Body of pancreas (tissue), 4 donors: ENCODE measurements around the gene CHPF2.

Source experiments
- POLR2A ChIP-seq, 3 donors: fragments of 450-650 bp; IDR thresholded peaks; one replicate each; pipeline ENCODE4 v1.6.1; 2016; ENCODE audit warnings: antibody characterized with exemption in 3 of 3, mild to moderate bottlenecking in 2 of 3
- TF ChIP-seq, protein P1 (sequence below), 7 experiments: fragments of 450-650 bp in 4 of 7; fragments of 200-600 bp in 3 of 7; sonication (generic) in 3 of 7; IDR thresholded peaks; one replicate each; pipeline ENCODE4 v1.5.1; 2016 to 2019; ENCODE audit warnings: antibody characterized with exemption in 7 of 7

DNA sequence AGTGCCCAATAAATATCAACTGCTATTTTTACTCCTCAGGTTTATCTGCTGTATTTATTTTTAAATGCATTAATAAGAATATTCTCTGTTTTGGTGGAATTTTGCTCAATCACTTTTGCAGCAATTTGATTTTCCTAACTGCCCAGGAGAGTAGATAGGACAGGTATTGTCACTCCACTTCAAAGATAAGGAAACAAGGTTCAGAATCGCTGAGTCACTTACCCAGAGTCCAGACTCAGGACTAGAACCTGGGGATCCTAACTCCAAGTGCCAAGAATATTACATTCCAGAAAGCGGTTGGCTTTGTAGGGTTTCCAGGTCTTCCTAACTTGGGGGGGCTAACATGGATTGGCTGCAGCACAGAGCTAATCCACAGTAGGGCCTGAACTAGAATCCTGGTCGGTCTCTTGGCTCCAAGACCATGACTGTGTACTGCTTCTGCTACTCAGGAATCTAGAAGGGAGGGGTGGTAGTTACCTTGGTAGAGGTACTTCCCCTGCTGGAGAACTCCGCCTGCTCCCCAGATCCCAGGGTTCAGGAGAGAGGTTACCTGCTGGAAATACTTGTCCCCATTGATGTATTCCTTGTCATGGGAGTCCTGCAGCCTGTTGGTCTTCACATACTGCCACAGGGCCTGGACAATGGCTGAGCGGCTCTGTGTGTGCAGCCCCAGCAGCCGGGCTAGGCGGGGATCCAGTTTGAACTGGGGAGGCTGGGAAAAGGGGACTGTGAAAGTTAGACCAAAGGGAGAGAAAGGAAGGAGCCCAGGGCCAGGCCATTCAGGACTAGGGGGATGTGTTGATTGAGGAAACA, 8.9 kb downstream of the CHPF2 start:
- TF ChIP-seq, protein P1, sequence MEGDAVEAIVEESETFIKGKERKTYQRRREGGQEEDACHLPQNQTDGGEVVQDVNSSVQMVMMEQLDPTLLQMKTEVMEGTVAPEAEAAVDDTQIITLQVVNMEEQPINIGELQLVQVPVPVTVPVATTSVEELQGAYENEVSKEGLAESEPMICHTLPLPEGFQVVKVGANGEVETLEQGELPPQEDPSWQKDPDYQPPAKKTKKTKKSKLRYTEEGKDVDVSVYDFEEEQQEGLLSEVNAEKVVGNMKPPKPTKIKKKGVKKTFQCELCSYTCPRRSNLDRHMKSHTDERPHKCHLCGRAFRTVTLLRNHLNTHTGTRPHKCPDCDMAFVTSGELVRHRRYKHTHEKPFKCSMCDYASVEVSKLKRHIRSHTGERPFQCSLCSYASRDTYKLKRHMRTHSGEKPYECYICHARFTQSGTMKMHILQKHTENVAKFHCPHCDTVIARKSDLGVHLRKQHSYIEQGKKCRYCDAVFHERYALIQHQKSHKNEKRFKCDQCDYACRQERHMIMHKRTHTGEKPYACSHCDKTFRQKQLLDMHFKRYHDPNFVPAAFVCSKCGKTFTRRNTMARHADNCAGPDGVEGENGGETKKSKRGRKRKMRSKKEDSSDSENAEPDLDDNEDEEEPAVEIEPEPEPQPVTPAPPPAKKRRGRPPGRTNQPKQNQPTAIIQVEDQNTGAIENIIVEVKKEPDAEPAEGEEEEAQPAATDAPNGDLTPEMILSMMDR (IDR thresholded peaks at IDR 0.05) = no peak
- TF ChIP-seq POLR2A (IDR thresholded peaks at IDR 0.05) = no peak
